NCI-H1930 (cell line): ENCODE results near the gene UTP25.

Experiments
- DNase-seq, 2 experiments: peaks; one replicate each; lab custom pipeline; 2025; lab: John Stamatoyannopoulos, UW

The UTP25 gene

GRCh38 chr1:209805875-209806760 lies 21.7 kb upstream of the UTP25 start, which contains the start of gene IRF6:
TSS of gene IRF6 (minus strand) at chr1:209806142. CDS start at chr1:209801413, 4,729 bp downstream.
- peak; percentile 79 to 90 for DNase-seq

- DNase-seq = no peak
These were observed 20.3 kb upstream of the UTP25 start for GRCh38 chr1:209807509-209807908.

DNA sequence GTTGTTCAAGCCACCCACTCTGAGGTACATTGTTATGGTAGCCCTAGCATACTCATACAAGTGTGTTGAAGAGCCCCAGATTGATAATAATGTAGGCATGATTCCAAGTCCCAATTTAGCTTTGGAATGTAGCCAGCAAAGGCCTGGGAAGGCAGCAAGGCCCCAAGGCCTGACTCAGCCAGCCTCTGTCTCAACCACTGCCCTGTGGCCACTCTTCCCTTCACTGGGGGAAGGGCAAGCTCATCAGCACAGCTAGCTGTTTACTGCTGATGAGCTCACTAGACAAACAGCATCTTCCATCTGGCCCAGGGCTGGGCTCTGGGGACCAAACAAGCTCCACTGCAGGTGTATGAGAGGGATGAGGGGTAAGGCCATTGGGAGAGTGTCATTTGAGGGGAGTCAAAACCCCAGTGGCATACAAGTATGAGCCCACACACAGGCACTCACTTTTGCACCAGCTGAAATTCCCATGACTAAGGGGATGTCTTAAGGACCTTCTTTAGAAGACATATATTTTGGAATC lies 19.7 kb upstream of the UTP25 start:
- peak in 1 of 2 experiments; percentile 7 for DNase-seq

- DNase-seq = no peak
These were observed 18.2 kb upstream of the UTP25 start for GRCh38 chr1:209809611-209810010.

DNA sequence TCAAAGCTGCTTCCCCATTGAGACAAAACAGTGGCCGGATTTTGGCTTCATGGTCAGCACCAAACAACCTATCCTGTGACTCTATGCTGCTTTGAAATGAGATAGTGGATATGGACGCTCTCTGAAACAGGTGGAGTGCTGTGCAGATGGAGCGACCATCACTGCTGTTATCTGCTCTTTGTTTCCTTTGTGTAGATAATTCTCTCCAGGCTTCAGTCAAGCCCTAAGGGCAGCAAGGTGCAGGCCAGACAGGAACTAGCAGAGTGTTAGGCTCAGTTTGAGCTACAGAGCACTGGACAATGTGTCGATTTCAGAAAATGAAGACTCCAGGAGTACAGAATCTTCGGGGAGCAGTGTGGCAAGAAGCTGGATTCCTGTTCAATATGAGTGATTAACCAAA lies 17.0 kb upstream of the UTP25 start:
- no peak for DNase-seq

DNA sequence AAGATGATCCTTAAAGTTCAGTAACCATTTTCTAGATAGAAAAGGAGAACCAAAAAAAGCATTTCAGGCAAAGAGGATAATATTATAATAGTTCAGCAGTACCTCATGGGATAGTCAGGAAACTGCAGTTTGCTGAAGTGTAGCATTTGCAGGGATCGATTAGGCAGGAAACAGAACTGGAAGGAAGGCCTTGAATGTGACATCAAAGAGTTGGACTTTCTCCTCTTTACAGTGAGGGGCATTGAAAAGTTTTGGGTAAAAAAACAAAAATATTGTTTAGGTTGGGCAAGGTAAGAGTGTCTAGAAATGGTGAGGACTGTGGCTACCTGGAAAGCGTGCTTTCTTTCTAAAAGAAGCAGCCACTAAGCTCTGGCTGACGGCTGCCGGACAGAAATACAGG lies 13.9 kb upstream of the UTP25 start:
- DNase-seq = no peak

- DNase-seq = no peak
These were observed 12.3 kb upstream of the UTP25 start for GRCh38 chr1:209815490-209815889.

DNA sequence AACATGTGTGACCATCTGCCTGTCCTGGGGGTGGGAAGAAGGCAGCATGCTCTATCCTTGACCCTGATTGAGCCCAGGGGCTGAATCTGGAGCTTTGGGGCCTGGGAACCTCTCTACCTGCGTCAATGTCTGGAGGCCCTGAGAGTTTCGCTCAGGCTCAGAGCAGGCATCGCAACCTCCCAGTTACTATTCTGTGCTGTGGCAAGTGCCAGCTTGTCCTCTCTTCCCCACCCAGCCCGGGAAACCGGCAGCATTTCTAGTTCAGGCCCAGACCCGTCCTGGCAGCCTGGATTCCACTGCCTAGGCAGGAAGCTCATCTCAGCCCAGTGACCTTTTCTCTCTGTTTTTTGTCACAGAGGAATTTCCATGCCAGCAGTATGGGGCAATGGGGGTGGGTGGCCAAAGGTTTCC lies 11.8 kb upstream of the UTP25 start:
- no peak for DNase-seq

DNA sequence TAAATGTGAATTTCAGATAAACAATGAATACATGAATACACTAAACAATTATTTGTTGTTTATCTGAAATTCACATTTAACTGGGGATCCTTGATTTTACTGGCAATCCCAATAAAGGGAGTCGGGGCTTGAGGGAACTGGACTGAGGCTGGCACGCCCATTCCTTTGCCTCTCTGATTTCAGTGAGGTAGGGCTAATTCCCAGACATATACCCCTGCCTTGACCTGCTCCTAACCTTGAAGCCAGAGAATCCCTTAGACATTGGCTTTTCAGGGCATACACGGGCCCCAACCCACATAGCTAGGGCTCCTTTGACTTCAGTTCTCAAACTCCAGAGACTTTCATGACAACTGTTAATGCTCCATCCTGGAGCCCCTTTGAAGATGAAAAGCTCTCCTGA lies 10.8 kb upstream of the UTP25 start:
- no peak for DNase-seq

GRCh38 chr1:209817691-209818090 lies 10.1 kb upstream of the UTP25 start:
- no peak for DNase-seq

- no peak for DNase-seq
These were observed 8.7 kb upstream of the UTP25 start for GRCh38 chr1:209819058-209819457.

GRCh38 chr1:209820986-209821385 lies 6.8 kb upstream of the UTP25 start:
- DNase-seq = no peak

- DNase-seq = no peak
These were observed 5.1 kb upstream of the UTP25 start for GRCh38 chr1:209822706-209823105.

- peak in 1 of 2 experiments; percentile 12 for DNase-seq
These were observed 4.4 kb upstream of the UTP25 start for GRCh38 chr1:209823143-209824041.

GRCh38 chr1:209825591-209826434 lies 2.0 kb upstream of the UTP25 start:
- DNase-seq = no peak

DNA sequence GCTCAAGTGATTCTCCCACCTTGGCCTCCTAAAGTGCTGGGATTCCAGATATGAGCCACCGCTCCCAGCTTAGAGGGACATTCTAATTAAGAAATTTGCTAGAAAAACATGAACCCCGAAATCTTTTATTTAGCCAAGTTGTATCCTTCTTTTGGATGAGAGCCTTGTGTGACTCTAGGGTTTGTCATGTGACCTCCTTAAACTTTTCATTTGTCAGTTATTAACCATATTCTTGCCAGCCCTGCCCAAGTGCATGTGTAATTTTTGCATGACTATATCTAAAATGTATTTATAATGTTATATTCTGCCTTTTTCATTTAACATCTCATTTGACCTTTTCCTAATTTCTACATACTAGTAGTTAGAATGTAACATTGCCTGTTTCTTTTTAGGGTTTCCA lies 1.9 kb downstream of the UTP25 start:
- DNase-seq = no peak

DNA sequence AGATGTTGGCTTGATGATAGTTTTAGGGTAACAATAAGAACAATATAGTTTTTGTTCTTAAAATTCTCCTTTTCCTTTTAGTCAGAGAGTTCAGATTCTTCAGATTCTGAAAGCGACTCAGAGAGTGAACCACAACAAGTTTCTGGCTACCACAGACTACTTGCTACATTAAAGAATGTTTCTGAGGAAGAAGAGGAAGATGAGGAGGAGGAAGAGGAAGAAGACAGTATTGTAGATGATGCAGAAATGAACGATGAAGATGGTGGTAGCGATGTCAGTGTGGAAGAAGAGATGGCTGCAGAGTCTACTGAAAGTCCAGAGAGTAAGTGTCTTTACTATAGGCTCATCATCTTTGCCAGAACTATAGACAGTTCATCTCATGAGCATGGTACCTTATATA lies 3.0 kb downstream of the UTP25 start:
- no peak for DNase-seq

- no peak for DNase-seq
These were observed 3.8 kb downstream of the UTP25 start for GRCh38 chr1:209831615-209832014.

- no peak for DNase-seq
These were observed 8.1 kb downstream of the UTP25 start for GRCh38 chr1:209835782-209836298.

- DNase-seq = no peak
These were observed 9.9 kb downstream of the UTP25 start for GRCh38 chr1:209837671-209838070.

GRCh38 chr1:209838537-209838936 lies 10.8 kb downstream of the UTP25 start:
- no peak for DNase-seq
